NCI-H460 (cell line): Measurements from ENCODE around the gene SSX2IP. TPM values are rescaled to one million over a fixed set of nuclear protein-coding genes. Genes with fewer than 3 reads are reported as not detected.
A peak's percentile ranks its signal among the peaks of the same experiment; 100 is the strongest.
"Not testable (repeated sequence)": the region's sequence is repeated elsewhere in the genome, so short reads cannot be mapped to it uniquely, and the experiment has no call there.

Source experiments
- DNase-seq: peaks from one replicate; pipeline ENCODE4 v3.0.0-alpha.2; 2016; ENCODE audit warnings: low read depth; ENCODE audit errors: extremely low read depth
- total RNA-seq: library from RNA; depleted of rRNA; stranded (reverse); fragments of >200 nt; shearing (Covaris generic); gene quantifications from 2 replicates; pipeline ENCODE4 v1.2.3, GENCODE V29; 2014

Gene SSX2IP
- total RNA-seq, 1 experiment from 2014 or later = 19.5 TPM

DNA sequence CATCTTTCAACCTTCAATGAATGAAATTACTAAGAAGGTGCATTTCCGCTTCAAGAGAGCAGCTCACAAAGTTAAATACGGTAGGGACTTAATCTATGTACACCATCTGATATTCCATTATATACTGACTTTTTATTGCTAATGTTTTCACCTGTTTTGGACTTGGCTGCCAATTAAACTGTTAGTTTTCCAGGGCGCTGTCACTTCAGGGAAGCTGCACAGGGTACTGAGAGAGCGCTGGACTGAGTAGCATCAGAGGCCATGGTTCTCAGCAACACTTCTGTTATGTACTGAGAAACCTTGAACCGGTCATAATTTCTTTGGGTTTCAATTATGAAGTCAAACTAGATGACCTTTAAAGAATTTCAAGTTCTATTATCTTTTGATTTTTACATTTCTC lies 8.2 kb downstream of the SSX2IP start:
- no peak for DNase-seq

DNA sequence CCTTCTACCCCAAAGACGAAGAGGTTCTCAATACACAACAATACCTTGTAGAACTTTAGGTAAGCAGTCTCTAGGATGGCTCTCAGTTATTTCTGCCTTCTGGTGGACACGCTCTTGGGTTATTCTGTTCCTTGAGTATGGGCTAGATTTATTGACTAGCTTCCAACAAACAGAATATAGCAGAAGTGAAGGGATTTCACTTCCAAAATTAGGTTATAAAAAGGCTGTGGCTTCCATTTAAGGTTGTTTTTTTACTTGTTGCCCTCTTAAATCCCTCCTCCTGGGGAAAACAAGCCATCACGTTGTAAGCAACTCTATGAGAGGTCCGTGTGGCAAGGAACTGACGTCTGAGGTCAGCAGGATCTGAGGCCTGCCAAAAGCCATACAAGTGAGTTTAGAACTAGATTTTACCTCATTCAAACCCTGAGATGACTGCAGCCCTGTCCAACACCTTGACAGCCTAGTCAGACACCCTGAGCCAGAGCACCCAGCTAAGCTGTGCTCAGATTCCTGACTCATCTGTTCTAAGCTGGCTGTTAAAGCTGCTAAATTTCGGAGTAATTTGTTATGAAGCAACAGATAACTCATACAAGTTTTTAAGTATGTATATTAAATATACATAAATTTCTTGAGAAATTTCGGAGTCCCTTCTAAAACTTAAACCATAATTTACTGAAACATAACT lies 12.7 kb downstream of the SSX2IP start:
- no peak for DNase-seq

GRCh38 chr1:84675631-84676030 lies 14.6 kb downstream of the SSX2IP start:
- no peak for DNase-seq

DNA sequence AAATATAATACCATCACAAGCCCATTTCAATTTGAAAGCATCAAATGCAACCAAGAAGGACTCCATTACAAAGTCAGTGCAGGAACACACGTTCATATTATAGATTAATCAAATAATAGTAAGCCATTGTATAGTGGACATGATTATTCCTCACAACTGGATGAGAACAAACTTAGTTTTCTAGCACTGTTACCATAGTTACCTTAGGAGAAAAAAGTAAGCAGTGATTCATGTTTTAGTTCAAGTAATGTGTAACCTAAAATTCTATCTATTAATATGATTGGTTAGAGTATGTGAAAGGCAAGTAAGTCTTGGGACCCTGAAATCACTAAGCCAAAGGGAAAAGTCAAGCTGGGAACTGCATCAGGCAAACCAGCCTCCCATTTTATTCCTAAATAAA lies 15.2 kb downstream of the SSX2IP start:
- no peak for DNase-seq

DNA sequence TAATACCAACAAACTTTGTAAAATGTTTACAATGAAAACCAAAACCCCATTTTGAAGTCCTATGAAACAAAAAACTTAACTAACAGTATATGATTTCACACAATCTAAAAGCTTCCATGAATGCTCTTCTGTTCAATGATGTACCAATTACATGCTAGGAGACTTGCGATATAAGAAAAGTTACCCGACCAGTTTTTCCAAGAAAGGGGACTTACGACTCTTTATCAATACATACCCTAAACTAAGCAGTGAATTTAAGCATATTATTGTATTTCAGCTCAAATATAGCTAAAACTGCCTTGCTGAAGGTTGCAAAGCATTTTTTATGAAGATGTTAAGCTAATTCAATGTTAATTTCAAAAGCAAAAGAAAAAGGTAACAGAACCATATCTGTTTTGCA lies 15.6 kb downstream of the SSX2IP start:
- DNase-seq = no peak

GRCh38 chr1:84674021-84674420 lies 16.2 kb downstream of the SSX2IP start:
- DNase-seq = no peak

DNA sequence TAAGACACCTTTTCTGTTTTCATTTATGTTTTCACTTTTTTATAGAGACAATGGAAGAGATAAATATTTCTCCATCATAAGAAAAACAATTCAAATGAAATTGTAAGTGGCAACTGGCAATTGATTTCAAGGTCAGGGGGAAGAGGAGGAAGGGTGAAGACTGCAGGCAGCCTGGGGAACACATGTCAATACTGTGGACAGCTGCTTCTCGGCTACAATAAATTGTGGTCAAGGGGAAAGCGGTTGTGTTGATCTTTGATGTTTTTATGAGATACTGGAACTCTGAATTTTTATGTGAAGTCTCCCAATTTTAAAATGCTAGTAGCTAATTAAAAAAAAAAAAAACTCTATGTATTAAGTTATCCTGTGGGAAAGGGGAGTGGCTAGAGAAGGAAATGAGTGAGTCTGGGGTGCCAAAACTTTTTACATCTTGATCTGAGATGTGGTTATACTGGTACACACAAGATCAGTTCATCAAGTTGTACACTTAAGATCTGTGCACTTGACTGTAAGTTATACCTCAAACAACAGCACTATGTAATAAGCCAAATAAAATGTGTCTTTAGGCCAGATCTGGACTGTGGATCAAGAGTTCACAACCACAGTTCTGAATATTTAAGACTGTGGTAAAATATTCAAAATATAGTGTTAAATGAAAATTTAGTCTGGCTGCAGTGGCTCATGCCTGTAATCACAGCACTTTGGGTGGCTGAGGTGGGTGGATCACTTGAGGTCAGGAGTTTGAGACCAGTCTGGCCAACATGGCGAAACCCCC lies 18.0 kb downstream of the SSX2IP start:
- no peak for DNase-seq

GRCh38 chr1:84669831-84670230 lies 20.4 kb downstream of the SSX2IP start:
- DNase-seq = no peak

- DNase-seq = no peak
Observed at GRCh38 chr1:84668185-84668584, 22.1 kb downstream of the SSX2IP start.

GRCh38 chr1:84665703-84666317 lies 24.5 kb downstream of the SSX2IP start:
- DNase-seq = peak; percentile 4

DNA sequence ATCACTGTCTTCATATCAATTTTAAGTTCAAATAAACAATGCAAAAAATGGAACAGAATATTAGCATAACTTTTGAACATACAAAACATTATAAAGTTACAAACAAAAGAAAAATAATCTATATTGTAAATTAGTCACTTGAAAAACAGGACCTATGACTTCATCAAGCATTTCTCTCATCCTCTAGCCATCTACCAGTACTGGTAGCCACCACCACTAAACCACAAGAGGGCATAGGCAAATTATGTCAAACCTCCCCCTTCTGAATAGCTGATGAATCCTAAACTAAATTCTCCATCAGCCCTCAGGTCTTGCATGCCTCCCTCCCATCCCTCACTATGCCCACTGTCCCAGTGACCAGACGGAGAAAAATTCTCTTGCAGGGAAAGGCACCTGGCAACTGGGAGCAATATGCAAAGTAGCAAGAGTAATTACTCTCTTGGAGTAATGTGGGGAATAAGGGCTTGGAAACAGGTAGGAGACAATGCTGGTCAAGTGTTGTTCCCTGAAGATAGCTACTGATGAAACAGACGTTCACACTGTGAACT lies 37.1 kb downstream of the SSX2IP start:
- no peak for DNase-seq

DNA sequence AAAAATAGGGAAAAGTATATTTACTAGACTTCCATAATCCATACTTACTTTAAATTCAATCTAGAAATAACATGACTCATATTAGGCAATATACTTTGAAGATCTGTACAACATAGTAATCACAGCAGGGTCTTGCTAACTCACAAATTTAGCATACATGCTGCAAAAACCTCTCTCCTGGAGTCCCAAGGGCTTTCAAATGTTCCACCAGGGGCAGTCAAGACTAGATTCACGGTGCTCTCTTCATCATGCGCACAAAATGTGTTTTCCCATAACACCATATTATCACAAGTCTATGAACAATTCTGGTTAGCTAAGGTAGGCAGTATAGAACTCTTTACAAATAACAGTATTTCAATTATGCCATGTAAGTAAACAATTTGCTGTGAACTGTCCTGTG lies 45.8 kb downstream of the SSX2IP start:
- DNase-seq = no peak

GRCh38 chr1:84643183-84643582 lies 47.1 kb downstream of the SSX2IP start:
- no peak for DNase-seq

- no peak for DNase-seq
Observed at GRCh38 chr1:84642774-84643173, 47.5 kb downstream of the SSX2IP start.

GRCh38 chr1:84639731-84640130 lies 50.5 kb downstream of the SSX2IP start:
- DNase-seq = not testable (repeated sequence)

DNA sequence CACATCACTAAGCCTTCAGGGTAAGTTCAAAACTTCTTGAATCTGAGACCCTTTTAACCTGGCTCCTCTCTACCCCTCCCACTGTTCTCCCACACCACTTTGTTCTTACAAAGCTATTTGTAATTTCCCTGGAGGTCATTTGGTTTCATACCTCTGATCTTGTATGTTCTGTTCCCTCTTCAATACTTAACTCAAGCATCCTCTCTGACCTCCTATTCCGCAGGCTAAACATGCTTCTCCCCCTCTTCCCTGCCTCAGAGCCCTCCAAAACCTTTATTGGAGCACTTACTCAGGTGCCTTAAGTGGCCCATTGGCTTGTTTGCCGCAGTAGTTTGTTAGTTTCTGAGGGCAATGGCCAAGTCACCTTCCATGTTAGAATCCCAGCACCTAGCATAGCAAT lies 54.8 kb downstream of the SSX2IP start:
- no peak for DNase-seq

GRCh38 chr1:84634536-84635205 lies 55.6 kb downstream of the SSX2IP start:
- no peak for DNase-seq

- no peak for DNase-seq
Observed at GRCh38 chr1:84632673-84633434, 57.4 kb downstream of the SSX2IP start.

GRCh38 chr1:84632137-84632536 lies 58.1 kb downstream of the SSX2IP start:
- no peak for DNase-seq

- DNase-seq = no peak
Observed at GRCh38 chr1:84624876-84625275, 65.4 kb downstream of the SSX2IP start.
